Epithelial cell of esophagus (primary cell): ENCODE results near the gene PCNX1.

Experiments used
- DNase-seq: peaks from one replicate; pipeline ENCODE4 v3.0.0; 2010; ENCODE audit warnings: low read depth
- H3K4me3 ChIP-seq: 2 replicates; pipeline ENCODE4 v1.5.1; 2011; ENCODE audit warnings: mild to moderate bottlenecking, low read length, control low read depth
- CTCF ChIP-seq: IDR thresholded peaks from 2 replicates; pipeline ENCODE4 v1.5.1; 2011; ENCODE audit warnings: low read depth, mild to moderate bottlenecking, low read length, control low read depth, inconsistent platforms; ENCODE audit not compliant: insufficient read depth; ENCODE audit errors: missing control alignments

The PCNX1 gene

DNA sequence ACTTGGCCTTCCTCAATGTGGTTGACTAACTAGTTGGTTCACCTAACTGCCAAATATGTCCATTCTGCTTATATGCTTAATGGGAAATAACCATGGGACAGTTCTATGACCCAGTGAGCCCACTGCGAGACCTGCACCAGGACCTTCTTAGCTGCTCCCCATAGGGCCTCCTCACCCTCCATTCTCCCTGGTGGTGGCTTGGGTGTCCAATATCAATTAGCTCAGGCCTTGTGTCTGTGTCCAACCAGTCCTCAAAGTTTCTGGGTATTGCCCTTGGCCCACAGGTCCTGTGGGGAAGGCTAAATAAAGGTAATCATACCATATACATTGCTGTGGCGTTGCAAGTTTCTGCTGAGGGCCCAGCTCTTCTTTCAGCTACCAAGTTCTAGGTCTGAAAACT, 228.2 kb downstream of the PCNX1 start:
- no peak for TF ChIP-seq CTCF
- H3K4me3 ChIP-seq, result no peak overlapping the region
- no peak for DNase-seq

DNA sequence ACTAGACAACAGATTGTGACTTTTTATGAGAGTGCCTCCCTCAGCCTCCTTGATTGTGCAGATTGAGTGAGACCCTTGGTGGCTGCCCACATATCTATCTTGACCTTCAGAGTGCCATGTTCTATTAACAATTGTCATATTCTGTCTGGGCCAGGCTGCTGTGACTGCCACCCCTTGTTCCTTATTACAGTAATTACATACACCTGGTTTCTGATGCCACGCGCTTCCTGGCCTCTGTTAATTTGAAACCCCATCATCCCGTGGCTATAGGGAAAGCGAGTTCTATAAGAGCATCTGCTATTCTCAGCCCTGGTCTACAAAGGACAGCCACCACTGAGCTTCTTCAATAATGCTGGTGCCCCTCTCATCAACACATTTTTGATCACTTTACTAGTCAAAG, 228.7 kb downstream of the PCNX1 start:
- DNase-seq, result no peak
- no peak overlapping the region for H3K4me3 ChIP-seq
- TF ChIP-seq CTCF, result no peak

DNA sequence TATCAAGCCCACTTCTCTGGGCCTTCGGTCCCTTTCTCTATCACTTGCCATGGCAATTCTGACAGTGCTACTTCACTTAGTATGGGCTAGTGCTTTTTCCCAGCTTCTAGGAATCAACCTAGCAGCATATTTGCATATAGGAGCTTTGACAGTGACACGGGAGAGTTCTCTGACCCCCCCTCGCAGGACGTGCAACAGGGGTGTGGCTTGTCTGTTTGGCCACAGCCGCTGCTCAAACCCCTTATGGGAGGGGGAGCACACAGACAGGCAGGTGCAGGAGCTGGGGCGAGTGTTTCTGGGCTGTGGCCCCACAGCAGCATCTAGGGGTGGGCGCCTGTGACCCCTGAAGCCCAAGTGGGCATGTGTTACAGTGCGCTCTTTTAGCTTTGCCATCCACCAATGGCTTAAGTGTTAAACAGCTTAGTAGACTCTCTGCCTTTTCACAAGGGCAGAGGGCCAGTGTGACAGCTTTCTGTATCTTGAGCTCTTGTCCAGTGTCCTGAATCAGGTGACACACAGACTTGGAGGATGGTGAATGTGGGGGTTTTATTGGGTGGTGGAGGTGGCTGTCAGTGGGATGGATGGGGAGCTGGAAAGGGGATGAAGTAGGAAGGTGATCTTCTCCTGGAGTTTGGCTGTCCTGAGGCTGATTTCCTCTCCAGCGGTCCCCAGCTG, 229.3 kb downstream of the PCNX1 start:
- no peak overlapping the region for H3K4me3 ChIP-seq
- no peak for DNase-seq
- TF ChIP-seq CTCF, result no peak

GRCh38 chr14:71137536-71138447, 230.5 kb downstream of the PCNX1 start:
- DNase-seq, result no peak
- TF ChIP-seq CTCF, result no peak
- no peak overlapping the region for H3K4me3 ChIP-seq

- DNase-seq, result peak; percentile 52
- TF ChIP-seq CTCF, result peak; percentile 95
- H3K4me3 ChIP-seq, result no peak overlapping the region
Observed at GRCh38 chr14:71138448-71139293, 231.4 kb downstream of the PCNX1 start.

GRCh38 chr14:71139294-71139946, 232.2 kb downstream of the PCNX1 start:
- H3K4me3 ChIP-seq, result no peak overlapping the region

More at GRCh38 chr14:71139294-71139946, 232.2 kb downstream of the PCNX1 start:
- no peak for DNase-seq
- TF ChIP-seq CTCF, result no peak
